Heart left ventricle (tissue), 16 donors: ENCODE data around the gene ANKRD63. TPM values are rescaled to one million over a fixed set of nuclear protein-coding genes. Genes with fewer than 3 reads are reported as not detected.

Experiments
- ATAC-seq, 4 donors: fragments of 200-7000 bp; cut with Tn5 transposase; one replicate each; pipeline ENCODE4 v1.9.1; 2020 to 2022; ENCODE audit warnings: moderate library complexity in 4 of 4, mild to moderate bottlenecking in 3 of 4, moderate number of reproducible peaks in 1 of 4
- DNase-seq, 5 donors: peaks; one replicate each; pipeline ENCODE4 v3.0.0-alpha.2; 2020
- H3K27ac ChIP-seq, 12 donors: fragments of 200-600 bp; sonication (generic) in 4 of 12; one replicate each; pipeline versions ENCODE4 v1.5.0 to v1.8.0; 2016 to 2022; ENCODE audit warnings: mild to moderate bottlenecking in 2 of 12
- H3K27me3 ChIP-seq, 9 donors: fragments of 200-600 bp; sonication (generic) in 2 of 9; one replicate each; pipeline versions ENCODE4 v1.5.1 to v1.8.0; 2016 to 2022; ENCODE audit warnings: mild to moderate bottlenecking in 3 of 9
- H3K36me3 ChIP-seq, 9 donors: fragments of 200-600 bp; sonication (generic) in 2 of 9; one replicate each; pipeline versions ENCODE4 v1.5.0 to v1.8.0; 2018 to 2022; ENCODE audit warnings: mild to moderate bottlenecking in 2 of 9
- H3K4me1 ChIP-seq, 12 donors: fragments of 200-600 bp; sonication (generic) in 4 of 12; one replicate each; pipeline versions ENCODE4 v1.5.0 to v1.8.0; 2016 to 2022; ENCODE audit warnings: mild to moderate bottlenecking in 3 of 12
- H3K4me3 ChIP-seq, 12 donors: fragments of 200-600 bp; sonication (generic) in 4 of 12; one replicate each; pipeline versions ENCODE4 v1.5.0 to v1.8.0; 2017 to 2022; ENCODE audit warnings: mild to moderate bottlenecking in 9 of 12, moderate library complexity in 4 of 12
- H3K9me3 ChIP-seq, 12 donors: fragments of 200-600 bp; sonication (generic) in 4 of 12; one replicate each; pipeline versions ENCODE4 v1.5.0 to v1.8.0; 2016 to 2022; ENCODE audit warnings: mild to moderate bottlenecking in 1 of 12
- CTCF ChIP-seq, 12 donors: fragments of 200-600 bp; sonication (generic) in 4 of 12; IDR thresholded peaks; one replicate each; pipeline versions ENCODE4 v1.5.0 to v1.8.0; 2018 to 2022; ENCODE audit warnings: antibody characterized with exemption in 12 of 12, mild to moderate bottlenecking in 5 of 12
- POLR2A ChIP-seq, 2 donors: fragments of 450-650 bp; IDR thresholded peaks; one replicate each; pipeline ENCODE4 v1.6.1; 2017; ENCODE audit warnings: antibody characterized with exemption in 2 of 2, mild to moderate bottlenecking in 2 of 2, moderate library complexity in 2 of 2
- WGBS, 4 donors: extraction: QIAGEN DNeasy Blood & Tissue Kit in 2 of 4; methylation state at CpG; one replicate each; pipeline versions ENCODE4 v1.1.5 to v1.1.7; 2013 to 2018; 5-methylcytosine and 5-hydroxymethylcytosine counted together
- intact Hi-C, 10 donors: fragments of 100-400 bp; cut with DNase I; formaldehyde crosslinking; loops; one replicate each; pipeline versions ENCODE4 v1.11.1 to v1.14.2; 2022
- polyA plus RNA-seq, 2 donors: library from polyadenylated mRNA; stranded (reverse); fragments of 200-250 nt; gene quantifications; one replicate each; pipeline ENCODE4 v1.2.3, GENCODE V29; 2013
- total RNA-seq, 9 donors: library from RNA; depleted of rRNA in 2 of 9; stranded (reverse); fragments of >200 nt in 2 of 9; fragmentation: NEBNext Ultra II Directional in 3 of 9; extraction: Animal tissue kit (Norgen Biotek cat#: 25700) in 3 of 9; gene quantifications; one replicate each; pipeline versions ENCODE4 v1.1.0 to v1.2.4, GENCODE V29; 2016 to 2023
- donor health status: ischemic (EF 13 %, LVEDD 7.1; RV severe dilation, severe dysfunction).
- donor health status: healthy with polysubstance abuse.
- donor health status: DM: no; HTN: yes; CAD: no.
- donor health status: DM: no; HTN: no; CAD: no.
- donor health status: ischemic (EF 25% LVEDD 6.9; RV normal size, moderate dysfunction).
- donor health status: ischemic (EF 25% LVEDD 5.7; RV mildly dilated, moderate dysfunction).
- donor health status: healthy.
- donor health status: DM: yes; HTN: yes; CAD: no.
- donor health status: ischemic (EF 35%, LVEDD 5.7; RV mildly dilated, moderate dysfunction).
- donor health status: nonischemic (EF 11% LVEDD 7.7; RV severe dilation, severe dysfunction).
- donor health status: DM: yes; HTN: yes; CAD: no.
- donor health status: PGD.
- donor health status: ischemic (EF 29% LVEDD 5.4; RV normal size, mild dysfunction).
- donor health status: nonischemic (EF 23%, LVEDD 6.1; RV moderate dilation, normal function).

ANKRD63 gene
- total and polyA plus RNA-seq, 11 donors: 0.27 to 0.57 (median 0.45) TPM; not detected in 6

DNA sequence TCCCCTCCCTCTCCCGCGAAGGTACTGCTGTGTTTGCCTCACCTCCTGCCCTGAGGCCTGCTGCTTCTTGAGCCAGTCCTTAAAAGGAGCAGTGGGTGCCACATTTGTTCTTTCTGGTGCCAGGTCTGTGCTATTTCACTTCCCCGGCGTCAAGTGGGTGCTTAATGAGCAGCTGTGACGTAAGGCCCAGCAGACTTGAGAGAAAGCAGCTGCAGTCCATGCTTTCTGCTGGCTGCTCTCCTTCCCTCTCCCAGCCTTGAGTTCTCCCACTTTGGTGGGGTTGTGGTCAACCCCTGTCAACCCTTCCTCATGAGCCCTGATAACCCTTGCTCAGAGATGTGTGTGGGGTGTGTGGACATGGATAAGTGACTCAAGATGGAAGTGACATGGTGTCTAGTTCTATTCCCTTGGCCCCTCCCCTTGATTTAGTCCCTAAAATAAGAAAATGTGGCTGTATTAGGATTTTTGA lies 47.5 kb upstream of the ANKRD63 start:
- peaks cover 0 to 13% (median 2%) of the 10 kb centered on the region in 9 donors for H3K36me3 ChIP-seq
- H3K27me3 ChIP-seq: no peaks in the 10 kb centered on the region
- DNase-seq: peak in 4 of 5 donors; percentile 52 to 84 (median 66)
- 37 to 50% (median 47%) methylated on average over 5 of the region's 5 CpGs for WGBS, 4 donors
- peak; percentile 40 to 67 (median 60) for ATAC-seq
- intact Hi-C loops: no loop called here
- no peak for TF ChIP-seq CTCF (IDR thresholded peaks at IDR 0.05)
- no peak for TF ChIP-seq POLR2A (IDR thresholded peaks at IDR 0.05)
- H3K4me3 ChIP-seq: no peak overlapping the region
- H3K27ac ChIP-seq: peak overlapping the region in 11 of 12 donors; percentile 52 to 99 (median 69)
- H3K9me3 ChIP-seq: no peaks in the 10 kb centered on the region
- H3K4me1 ChIP-seq: peaks cover 4 to 100% (median 82%) of the 10 kb centered on the region in 12 donors

GRCh38 chr15:40329804-40330203 lies 46.9 kb upstream of the ANKRD63 start:
- DNase-seq: no peak
- H3K4me3 ChIP-seq: no peak overlapping the region
- ATAC-seq: no peak
- peaks cover 0 to 13% (median 0%) of the 10 kb centered on the region in 9 donors for H3K36me3 ChIP-seq
- intact Hi-C loops: loop anchor here in 1 of 10 donors (5.0 kb wide), 1 partner anchor 37 kb away; no protein-coding TSS in a partner anchor
- 75 to 84% (median 79%) methylated on average over 7 of the region's 7 CpGs for WGBS, 4 donors
- peak overlapping the region in 11 of 12 donors; percentile 52 to 99 (median 69) for H3K27ac ChIP-seq
- no peak for TF ChIP-seq CTCF (IDR thresholded peaks at IDR 0.05)
- no peak for TF ChIP-seq POLR2A (IDR thresholded peaks at IDR 0.05)
- no peaks in the 10 kb centered on the region for H3K9me3 ChIP-seq
- no peaks in the 10 kb centered on the region for H3K27me3 ChIP-seq
- peaks cover 4 to 100% (median 82%) of the 10 kb centered on the region in 12 donors for H3K4me1 ChIP-seq

GRCh38 chr15:40328751-40329150 lies 45.9 kb upstream of the ANKRD63 start:
- H3K27ac ChIP-seq: peak overlapping the region in 4 of 12 donors; percentile 46 to 99 (median 59)
- WGBS, 4 donors: 72 to 80% (median 75%) methylated on average over 5 of the region's 5 CpGs

More at GRCh38 chr15:40328751-40329150, 45.9 kb upstream of the ANKRD63 start:
- peaks cover 0 to 13% (median 0%) of the 10 kb centered on the region in 9 donors for H3K36me3 ChIP-seq
- no peaks in the 10 kb centered on the region for H3K27me3 ChIP-seq
- DNase-seq (peak in 1 of 5 donors; percentile 1), ATAC-seq (no peak)
- peaks cover 4 to 94% (median 73%) of the 10 kb centered on the region in 12 donors for H3K4me1 ChIP-seq
- intact Hi-C loops: loop anchor here in 1 of 10 donors (5.0 kb wide), 1 partner anchor 39 kb away; no protein-coding TSS in a partner anchor
- TF ChIP-seq CTCF (IDR thresholded peaks at IDR 0.05) (no peak), POLR2A (IDR thresholded peaks at IDR 0.05) (no peak)
- H3K4me3 ChIP-seq: no peak overlapping the region
- no peaks in the 10 kb centered on the region for H3K9me3 ChIP-seq
